Astrocyte (in vitro differentiated cells and primary cell): ENCODE measurements around the gene ELMO3. TPM values are rescaled to one million over a fixed set of nuclear protein-coding genes. Genes with fewer than 3 reads are reported as not detected.

Experiments
- DNase-seq: peaks from one replicate; pipeline ENCODE4 v3.0.0-alpha.2; 2010; ENCODE audit warnings: low read depth
- FAIRE-seq: peaks from 2 replicates; lab custom pipeline; 2011; peaks lifted over from hg19 to GRCh38; lab: Jason Lieb, UNC
- H2AFZ ChIP-seq: 2 replicates; pipeline ENCODE4 v1.6.0; 2012; ENCODE audit warnings: low read depth, low read length, inconsistent platforms
- H3K27ac ChIP-seq: 2 replicates; pipeline ENCODE4 v1.5.1; 2011; ENCODE audit warnings: low read depth, low read length, inconsistent platforms
- H3K27me3 ChIP-seq: 2 replicates; pipeline ENCODE4 v1.6.0; 2011; ENCODE audit warnings: low read length, inconsistent platforms; ENCODE audit not compliant: insufficient read depth
- H3K36me3 ChIP-seq: 2 replicates; pipeline ENCODE4 v1.5.1; 2011; ENCODE audit warnings: low read length, inconsistent platforms; ENCODE audit not compliant: insufficient read depth
- H3K4me1 ChIP-seq: 2 replicates; pipeline ENCODE4 v1.5.1; 2011; ENCODE audit warnings: low read length, inconsistent platforms; ENCODE audit not compliant: insufficient read depth
- H3K4me2 ChIP-seq: 2 replicates; pipeline ENCODE4 v1.6.0; 2012; ENCODE audit warnings: low read length, inconsistent platforms
- H3K4me3 ChIP-seq: 2 replicates; pipeline ENCODE4 v1.5.1; 2011; ENCODE audit warnings: low read depth, mild to moderate bottlenecking, low read length, inconsistent platforms; ENCODE audit not compliant: insufficient read depth
- H3K79me2 ChIP-seq: 2 replicates; pipeline ENCODE4 v1.6.0; 2012; ENCODE audit warnings: mild to moderate bottlenecking, low read length, inconsistent platforms; ENCODE audit not compliant: insufficient read depth
- H3K9ac ChIP-seq: 2 replicates; pipeline ENCODE4 v1.6.0; 2012; ENCODE audit warnings: mild to moderate bottlenecking, low read length, inconsistent platforms
- H3K9me3 ChIP-seq: 2 replicates; pipeline ENCODE4 v1.5.1; 2012; ENCODE audit warnings: low read depth, mild to moderate bottlenecking, low read length, inconsistent platforms; ENCODE audit not compliant: insufficient read depth
- H4K20me1 ChIP-seq: 2 replicates; pipeline ENCODE4 v1.6.0; 2012; ENCODE audit warnings: low read length, inconsistent platforms; ENCODE audit not compliant: insufficient read depth
- H3K27ac Mint-ChIP-seq: one replicate; pipeline ENCODE4 v1.8.0; 2021; ENCODE audit warnings: mild to moderate bottlenecking, mixed read lengths; ENCODE audit not compliant: unreplicated experiment
- H3K27me3 Mint-ChIP-seq: one replicate; pipeline ENCODE4 v1.8.0; 2021; ENCODE audit warnings: low read depth, mixed read lengths; ENCODE audit not compliant: unreplicated experiment
- H3K36me3 Mint-ChIP-seq: one replicate; pipeline ENCODE4 v1.8.0; 2021; ENCODE audit warnings: low read depth, mixed read lengths; ENCODE audit not compliant: unreplicated experiment
- H3K4me1 Mint-ChIP-seq: one replicate; pipeline ENCODE4 v1.8.0; 2021; ENCODE audit warnings: low read depth, mixed read lengths; ENCODE audit not compliant: unreplicated experiment
- H3K4me3 Mint-ChIP-seq: one replicate; pipeline ENCODE4 v1.8.0; 2021; ENCODE audit warnings: mild to moderate bottlenecking, moderate library complexity, mixed read lengths; ENCODE audit not compliant: unreplicated experiment
- H3K9me3 Mint-ChIP-seq: one replicate; pipeline ENCODE4 v1.8.0; 2021; ENCODE audit warnings: mild to moderate bottlenecking, mixed read lengths; ENCODE audit not compliant: unreplicated experiment
- EZH2 ChIP-seq: IDR thresholded peaks from 2 replicates; pipeline ENCODE4 v1.6.1; 2012; ENCODE audit warnings: mild to moderate bottlenecking, low read length, inconsistent platforms; ENCODE audit not compliant: insufficient read depth
- total RNA-seq: library from RNA; stranded (reverse); gene quantifications from 2 replicates; pipeline ENCODE4 v1.2.1, GENCODE V29; 2021
- TF ChIP-seq, protein P1 (sequence below): IDR thresholded peaks from 2 replicates; pipeline ENCODE4 v1.5.1; 2011; ENCODE audit warnings: low read depth, mild to moderate bottlenecking, inconsistent platforms, low read length, moderate library complexity; ENCODE audit not compliant: insufficient read depth

The ELMO3 gene
- total RNA-seq, 1 donor from 2014 or later: 1.4 TPM

GRCh38 chr16:67155295-67156142, 43.4 kb upstream of the ELMO3 start:
- Histone ChIP-seq H2AFZ (no peak overlapping the region), H3K4me1 (peaks cover 12% of the 10 kb centered on the region), H3K36me3 (no peaks in the 10 kb centered on the region), H3K9me3 (no peaks in the 10 kb centered on the region), H4K20me1 (peaks cover 42% of the 10 kb centered on the region), H3K4me2 (peak overlapping the region; percentile 77), H3K27ac (no peak overlapping the region), H3K9ac (no peak overlapping the region), H3K27me3 (peaks cover 33% of the 10 kb centered on the region), H3K79me2 (no peaks in the 10 kb centered on the region), H3K4me3 (no peak overlapping the region)
- peak; percentile 81 for TF ChIP-seq EZH2
- TF ChIP-seq, protein P1, sequence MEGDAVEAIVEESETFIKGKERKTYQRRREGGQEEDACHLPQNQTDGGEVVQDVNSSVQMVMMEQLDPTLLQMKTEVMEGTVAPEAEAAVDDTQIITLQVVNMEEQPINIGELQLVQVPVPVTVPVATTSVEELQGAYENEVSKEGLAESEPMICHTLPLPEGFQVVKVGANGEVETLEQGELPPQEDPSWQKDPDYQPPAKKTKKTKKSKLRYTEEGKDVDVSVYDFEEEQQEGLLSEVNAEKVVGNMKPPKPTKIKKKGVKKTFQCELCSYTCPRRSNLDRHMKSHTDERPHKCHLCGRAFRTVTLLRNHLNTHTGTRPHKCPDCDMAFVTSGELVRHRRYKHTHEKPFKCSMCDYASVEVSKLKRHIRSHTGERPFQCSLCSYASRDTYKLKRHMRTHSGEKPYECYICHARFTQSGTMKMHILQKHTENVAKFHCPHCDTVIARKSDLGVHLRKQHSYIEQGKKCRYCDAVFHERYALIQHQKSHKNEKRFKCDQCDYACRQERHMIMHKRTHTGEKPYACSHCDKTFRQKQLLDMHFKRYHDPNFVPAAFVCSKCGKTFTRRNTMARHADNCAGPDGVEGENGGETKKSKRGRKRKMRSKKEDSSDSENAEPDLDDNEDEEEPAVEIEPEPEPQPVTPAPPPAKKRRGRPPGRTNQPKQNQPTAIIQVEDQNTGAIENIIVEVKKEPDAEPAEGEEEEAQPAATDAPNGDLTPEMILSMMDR: peak; percentile 64
- Mint-ChIP-seq H3K4me1 (no peaks in the 10 kb centered on the region), H3K27me3 (peaks cover 61% of the 10 kb centered on the region), H3K36me3 (peaks cover 7% of the 10 kb centered on the region), H3K9me3 (peaks cover 12% of the 10 kb centered on the region), H3K27ac (no peak overlapping the region), H3K4me3 (no peak overlapping the region)
- DNase-seq (no peak), FAIRE-seq (no peak)

DNA sequence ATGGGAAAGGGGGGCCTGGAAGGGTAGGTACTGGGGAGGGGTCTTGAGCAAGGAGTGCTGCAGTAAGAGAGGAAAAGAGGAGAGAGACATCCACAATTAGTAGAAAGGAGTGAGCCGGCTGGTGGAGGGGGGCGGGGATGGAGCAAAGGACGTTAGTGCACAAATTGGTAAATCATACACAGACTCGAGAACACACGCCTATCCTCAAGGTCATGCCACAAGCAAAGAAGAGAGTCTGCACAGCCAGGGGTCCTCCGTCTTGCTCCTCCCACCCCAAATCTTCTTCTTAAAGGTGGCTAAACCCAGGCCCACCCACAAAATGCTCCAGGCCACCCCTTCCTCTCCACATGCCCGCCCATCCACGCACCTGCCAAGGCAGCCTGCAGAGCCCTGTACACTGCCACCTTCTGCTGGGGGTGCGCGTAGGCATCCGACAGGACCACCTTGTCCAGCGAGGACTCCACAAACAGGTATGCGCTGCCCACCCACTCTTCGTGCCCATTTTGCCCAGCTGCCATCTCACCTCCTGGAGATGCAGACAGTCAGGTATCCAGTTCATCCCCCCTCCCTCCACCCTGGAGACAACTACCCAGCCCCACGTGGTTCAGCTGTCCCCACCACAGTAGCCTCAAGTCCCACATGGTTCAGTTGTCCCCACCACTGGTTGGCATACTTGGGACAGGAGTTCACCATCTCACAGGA, 42.6 kb upstream of the ELMO3 start:
- Mint-ChIP-seq H3K36me3 (peaks cover 7% of the 10 kb centered on the region), H3K4me1 (no peaks in the 10 kb centered on the region), H3K4me3 (no peak overlapping the region), H3K27me3 (peaks cover 62% of the 10 kb centered on the region), H3K27ac (no peak overlapping the region), H3K9me3 (peaks cover 16% of the 10 kb centered on the region)
- no peaks in the 10 kb centered on the region for H3K36me3 ChIP-seq
- no peak overlapping the region for H3K9ac ChIP-seq
- H3K4me3 ChIP-seq: no peak overlapping the region
- H3K27ac ChIP-seq: no peak overlapping the region
- TF ChIP-seq EZH2: no peak
- TF ChIP-seq, protein P1: no peak
- no peaks in the 10 kb centered on the region for H3K79me2 ChIP-seq
- FAIRE-seq (no peak), DNase-seq (no peak)
- H3K4me1 ChIP-seq: peaks cover 16% of the 10 kb centered on the region
- peaks cover 35% of the 10 kb centered on the region for H3K27me3 ChIP-seq
- H2AFZ ChIP-seq: no peak overlapping the region
- no peak overlapping the region for H3K4me2 ChIP-seq
- H3K9me3 ChIP-seq: no peaks in the 10 kb centered on the region
- peaks cover 43% of the 10 kb centered on the region for H4K20me1 ChIP-seq
